K562 (cell line): ENCODE results near the gene GTPBP2. TPM values are rescaled to one million over a fixed set of nuclear protein-coding genes. Genes with fewer than 3 reads are reported as not detected.

Source experiments
- BRD4 ChIP-seq: fragments of 200-600 bp; sonication (generic); IDR thresholded peaks from 2 replicates; pipeline ENCODE4 v1.6.1; 2017; ENCODE audit warnings: inconsistent platforms
- ETV6 ChIP-seq, 3 experiments: fragments of 150-350 bp in 1 of 3; sonication (generic) in 1 of 3; formaldehyde crosslinking in 1 of 3; IDR thresholded peaks; 2 replicates each; pipeline versions ENCODE4 v1.6.1 to v1.8.0; 2014 to 2022; ENCODE audit warnings: borderline replicate concordance in 2 of 3, low read depth in 2 of 3, antibody characterized with exemption in 1 of 3, low read length in 1 of 3, mild to moderate bottlenecking in 1 of 3, missing genetic modification reagents in 1 of 3
- FOSL1 ChIP-seq: fragments of 200-800 bp; sonication (Bioruptor generic); conservative IDR thresholded peaks from 2 replicates; pipeline ENCODE4 v1.6.1; 2016; ENCODE audit warnings: missing genetic modification characterization, missing compliant biosample characterization
- HNRNPUL1 ChIP-seq: fragments of 200-400 bp; formaldehyde crosslinking; IDR thresholded peaks from 2 replicates; pipeline ENCODE4 v1.6.1; 2017; ENCODE audit warnings: low read length
- KDM2B ChIP-seq: fragments of 250-450 bp; sonication (Bioruptor Pico); IDR thresholded peaks from 2 replicates; pipeline ENCODE4 v1.8.0; 2021; ENCODE audit warnings: mild to moderate bottlenecking, moderate library complexity
- LCOR ChIP-seq: sonication (generic); formaldehyde crosslinking; IDR thresholded peaks from 2 replicates; pipeline ENCODE4 v1.8.0; 2022; ENCODE audit warnings: mild to moderate bottlenecking, missing genetic modification reagents
- NBN ChIP-seq: fragments of 450-650 bp; IDR thresholded peaks from 2 replicates; pipeline ENCODE4 v1.6.1; 2016; ENCODE audit warnings: low read depth, mild to moderate bottlenecking
- SAFB2 ChIP-seq: fragments of 200-400 bp; formaldehyde crosslinking; IDR thresholded peaks from 2 replicates; pipeline ENCODE4 v1.6.1; 2018; ENCODE audit warnings: borderline replicate concordance, low read length, low read depth, moderate library complexity; ENCODE audit not compliant: severe bottlenecking
- SOX6 ChIP-seq: fragments of 450-650 bp; IDR thresholded peaks from 2 replicates; pipeline ENCODE4 v1.6.1; 2014; ENCODE audit warnings: mild to moderate bottlenecking
- ZBTB8A ChIP-seq: fragments of 450-650 bp; IDR thresholded peaks from 2 replicates; pipeline ENCODE4 v1.6.1; 2018; ENCODE audit warnings: mild to moderate bottlenecking, moderate library complexity; ENCODE audit not compliant: partially characterized antibody
- ZKSCAN1 ChIP-seq: fragments of 150-350 bp; IDR thresholded peaks from 2 replicates; pipeline ENCODE4 v1.6.1; 2016; ENCODE audit warnings: low read depth, low read length
- ZNF707 ChIP-seq: fragments of 250-450 bp; sonication (Bioruptor Pico); conservative IDR thresholded peaks from 2 replicates; pipeline ENCODE4 v1.8.0; 2022; ENCODE audit warnings: inconsistent platforms, mild to moderate bottlenecking, moderate library complexity
- polyA plus RNA-seq, 8 experiments: library from polyadenylated mRNA; depleted of rRNA in 4 of 8; stranded (reverse) in 5 of 8; unstranded in 3 of 8; fragments of >200 nt; fragmentation: Nextera tagmentation in 2 of 8; fragmentation: Illumina TruSeq in 1 of 8; extraction: Ambion mirVana in 2 of 8; extraction: Trizol in 1 of 8; gene quantifications; 2 replicates each; pipeline versions ENCODE4 v1.2.1 to v1.2.3, GENCODE V29; 2011 to 2014; ENCODE audit warnings: inconsistent platforms in 1 of 8, missing spikeins in 1 of 8
- total RNA-seq, 7 experiments: library from RNA; depleted of rRNA in 6 of 7; stranded (reverse); fragments of >200 nt in 6 of 7; fragmentation: Illumina TruSeq in 2 of 7; extraction: Trizol in 2 of 7; gene quantifications; 2 replicates each; pipeline versions ENCODE4 v1.2.1 to v1.2.3, GENCODE V29; 2011 to 2021; ENCODE audit warnings: low replicate concordance in 1 of 7
- TF ChIP-seq, protein P1 (sequence below): fragments of 450-650 bp; IDR thresholded peaks from 2 replicates; pipeline ENCODE4 v1.6.1; 2016
- TF ChIP-seq, protein P2 (sequence below): fragments of 250-450 bp; sonication (Bioruptor Pico); IDR thresholded peaks from 2 replicates; pipeline ENCODE4 v1.4.0; 2020; ENCODE audit warnings: mild to moderate bottlenecking, moderate library complexity
- TF ChIP-seq, protein P3 (sequence below), 2 experiments: fragments of 450-650 bp in 1 of 2; IDR thresholded peaks; 2 replicates each; pipeline ENCODE4 v1.6.1; 2011 to 2017; ENCODE audit warnings: low read depth in 2 of 2, antibody characterized with exemption in 1 of 2, borderline replicate concordance in 1 of 2, low read length in 1 of 2, mild to moderate bottlenecking in 1 of 2, mixed read lengths in 1 of 2; ENCODE audit not compliant: control insufficient read depth in 1 of 2
- TF ChIP-seq, protein P4 (sequence below): fragments of 450-650 bp; IDR thresholded peaks from 2 replicates; pipeline ENCODE4 v1.6.1; 2016; ENCODE audit warnings: borderline replicate concordance

Gene GTPBP2
- total and polyA plus RNA-seq, 9 of the 15 experiments (the other 6 are each of a cell fraction or from before 2014, with no cell fraction given) = 48.4 to 196 (median 111) TPM

DNA sequence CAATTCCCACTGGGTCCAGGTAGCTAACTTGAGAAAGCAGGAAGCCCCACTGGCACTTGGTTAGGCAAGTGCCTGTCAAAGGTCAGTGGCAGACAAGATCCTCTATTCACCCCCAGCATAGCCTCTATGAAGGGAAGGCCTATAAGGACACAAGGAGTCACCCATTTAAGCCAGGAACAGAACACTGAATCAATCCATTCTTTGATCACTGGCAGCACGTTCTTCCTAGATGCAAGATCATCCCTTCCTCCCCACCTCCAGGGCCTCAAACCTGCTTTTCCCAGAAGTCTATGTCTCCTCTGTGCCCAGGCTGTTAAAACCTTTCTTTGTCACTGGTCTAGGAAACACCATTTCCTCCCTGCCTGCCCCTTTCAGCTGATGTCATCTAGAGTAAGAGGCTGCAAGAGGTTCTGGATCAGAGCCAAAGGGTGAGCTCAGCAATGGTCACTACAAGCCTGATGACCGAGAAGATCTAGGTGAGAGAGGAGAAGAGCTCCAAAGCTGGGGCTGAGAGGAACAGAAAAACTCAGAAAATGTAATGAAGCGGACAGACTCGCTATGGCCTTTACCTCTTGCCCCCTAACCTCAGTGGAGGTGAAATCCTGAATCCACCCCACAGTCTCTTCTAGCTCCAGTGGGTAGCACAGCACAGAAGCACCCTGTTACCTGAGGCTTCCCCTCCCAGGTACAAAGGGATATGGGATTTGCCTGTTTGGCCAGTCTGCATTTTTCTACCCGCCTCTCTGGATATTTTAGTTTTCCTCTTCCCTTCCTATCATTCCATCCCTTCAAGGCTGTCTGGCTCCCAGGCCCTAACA is 1.8 kb downstream of the GTPBP2 start (continued):
- TF ChIP-seq, protein P1, sequence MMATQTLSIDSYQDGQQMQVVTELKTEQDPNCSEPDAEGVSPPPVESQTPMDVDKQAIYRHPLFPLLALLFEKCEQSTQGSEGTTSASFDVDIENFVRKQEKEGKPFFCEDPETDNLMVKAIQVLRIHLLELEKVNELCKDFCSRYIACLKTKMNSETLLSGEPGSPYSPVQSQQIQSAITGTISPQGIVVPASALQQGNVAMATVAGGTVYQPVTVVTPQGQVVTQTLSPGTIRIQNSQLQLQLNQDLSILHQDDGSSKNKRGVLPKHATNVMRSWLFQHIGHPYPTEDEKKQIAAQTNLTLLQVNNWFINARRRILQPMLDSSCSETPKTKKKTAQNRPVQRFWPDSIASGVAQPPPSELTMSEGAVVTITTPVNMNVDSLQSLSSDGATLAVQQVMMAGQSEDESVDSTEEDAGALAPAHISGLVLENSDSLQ = no peak; the same call in 1 of the 2 replicates
- no peak for TF ChIP-seq KDM2B (CRISPR knock-in tag)
- TF ChIP-seq, protein P2, sequence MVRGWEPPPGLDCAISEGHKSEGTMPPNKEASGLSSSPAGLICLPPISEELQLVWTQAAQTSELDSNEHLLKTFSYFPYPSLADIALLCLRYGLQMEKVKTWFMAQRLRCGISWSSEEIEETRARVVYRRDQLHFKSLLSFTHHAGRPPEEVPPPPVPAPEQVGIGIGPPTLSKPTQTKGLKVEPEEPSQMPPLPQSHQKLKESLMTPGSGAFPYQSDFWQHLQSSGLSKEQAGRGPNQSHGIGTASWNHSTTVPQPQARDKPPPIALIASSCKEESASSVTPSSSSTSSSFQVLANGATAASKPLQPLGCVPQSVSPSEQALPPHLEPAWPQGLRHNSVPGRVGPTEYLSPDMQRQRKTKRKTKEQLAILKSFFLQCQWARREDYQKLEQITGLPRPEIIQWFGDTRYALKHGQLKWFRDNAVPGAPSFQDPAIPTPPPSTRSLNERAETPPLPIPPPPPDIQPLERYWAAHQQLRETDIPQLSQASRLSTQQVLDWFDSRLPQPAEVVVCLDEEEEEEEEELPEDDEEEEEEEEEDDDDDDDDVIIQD (CRISPR knock-in tag) = 0 out of 2 replicates have a peak, but pooled peaks have one; percentile 70
- TF ChIP-seq SOX6 = peak; percentile 72
- peak; percentile 64; the same call in 1 of the 2 replicates for TF ChIP-seq LCOR (CRISPR knock-in tag)
- TF ChIP-seq HNRNPUL1 = no peak
- no peak for TF ChIP-seq ZBTB8A
- TF ChIP-seq, protein P3, sequence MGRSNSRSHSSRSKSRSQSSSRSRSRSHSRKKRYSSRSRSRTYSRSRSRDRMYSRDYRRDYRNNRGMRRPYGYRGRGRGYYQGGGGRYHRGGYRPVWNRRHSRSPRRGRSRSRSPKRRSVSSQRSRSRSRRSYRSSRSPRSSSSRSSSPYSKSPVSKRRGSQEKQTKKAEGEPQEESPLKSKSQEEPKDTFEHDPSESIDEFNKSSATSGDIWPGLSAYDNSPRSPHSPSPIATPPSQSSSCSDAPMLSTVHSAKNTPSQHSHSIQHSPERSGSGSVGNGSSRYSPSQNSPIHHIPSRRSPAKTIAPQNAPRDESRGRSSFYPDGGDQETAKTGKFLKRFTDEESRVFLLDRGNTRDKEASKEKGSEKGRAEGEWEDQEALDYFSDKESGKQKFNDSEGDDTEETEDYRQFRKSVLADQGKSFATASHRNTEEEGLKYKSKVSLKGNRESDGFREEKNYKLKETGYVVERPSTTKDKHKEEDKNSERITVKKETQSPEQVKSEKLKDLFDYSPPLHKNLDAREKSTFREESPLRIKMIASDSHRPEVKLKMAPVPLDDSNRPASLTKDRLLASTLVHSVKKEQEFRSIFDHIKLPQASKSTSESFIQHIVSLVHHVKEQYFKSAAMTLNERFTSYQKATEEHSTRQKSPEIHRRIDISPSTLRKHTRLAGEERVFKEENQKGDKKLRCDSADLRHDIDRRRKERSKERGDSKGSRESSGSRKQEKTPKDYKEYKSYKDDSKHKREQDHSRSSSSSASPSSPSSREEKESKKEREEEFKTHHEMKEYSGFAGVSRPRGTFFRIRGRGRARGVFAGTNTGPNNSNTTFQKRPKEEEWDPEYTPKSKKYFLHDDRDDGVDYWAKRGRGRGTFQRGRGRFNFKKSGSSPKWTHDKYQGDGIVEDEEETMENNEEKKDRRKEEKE (IDR thresholded peaks at IDR 0.05; ENCODE audit: borderline replicate concordance in 1 of 2, control insufficient read depth in 1 of 2, low read depth in 2 of 2, low read length in 1 of 2) = no peak
- no peak; the same call in none of the 2 replicates for TF ChIP-seq NBN
- peak; percentile 1; the same call in 1 of the 2 replicates for TF ChIP-seq ZNF707 (CRISPR knock-in tag)
- no peak for TF ChIP-seq SAFB2
- TF ChIP-seq, protein P4, sequence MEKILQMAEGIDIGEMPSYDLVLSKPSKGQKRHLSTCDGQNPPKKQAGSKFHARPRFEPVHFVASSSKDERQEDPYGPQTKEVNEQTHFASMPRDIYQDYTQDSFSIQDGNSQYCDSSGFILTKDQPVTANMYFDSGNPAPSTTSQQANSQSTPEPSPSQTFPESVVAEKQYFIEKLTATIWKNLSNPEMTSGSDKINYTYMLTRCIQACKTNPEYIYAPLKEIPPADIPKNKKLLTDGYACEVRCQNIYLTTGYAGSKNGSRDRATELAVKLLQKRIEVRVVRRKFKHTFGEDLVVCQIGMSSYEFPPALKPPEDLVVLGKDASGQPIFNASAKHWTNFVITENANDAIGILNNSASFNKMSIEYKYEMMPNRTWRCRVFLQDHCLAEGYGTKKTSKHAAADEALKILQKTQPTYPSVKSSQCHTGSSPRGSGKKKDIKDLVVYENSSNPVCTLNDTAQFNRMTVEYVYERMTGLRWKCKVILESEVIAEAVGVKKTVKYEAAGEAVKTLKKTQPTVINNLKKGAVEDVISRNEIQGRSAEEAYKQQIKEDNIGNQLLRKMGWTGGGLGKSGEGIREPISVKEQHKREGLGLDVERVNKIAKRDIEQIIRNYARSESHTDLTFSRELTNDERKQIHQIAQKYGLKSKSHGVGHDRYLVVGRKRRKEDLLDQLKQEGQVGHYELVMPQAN = no peak; the same call in 1 of the 2 replicates
- no peak for TF ChIP-seq ZKSCAN1
- TF ChIP-seq FOSL1 (tag) = peak; percentile 89
- peak; percentile 96 for TF ChIP-seq BRD4
- TF ChIP-seq ETV6 (IDR thresholded peaks at IDR 0.05; ENCODE audit: borderline replicate concordance in 1 of 2, low read depth in 2 of 2, low read length in 1 of 2) = no peak
- TF ChIP-seq ETV6 (CRISPR knock-in tag; IDR thresholded peaks at IDR 0.05; ENCODE audit: borderline replicate concordance) = no peak
